Measurements from ENCODE around the gene DLG5. TPM values are rescaled to one million over a fixed set of nuclear protein-coding genes. Genes with fewer than 3 reads are reported as not detected.

Gene DLG5
- total RNA-seq, 4 donors from 2014 or later = 28.6 to 51.2 (median 40.3) TPM

- Histone ChIP-seq H3K27ac (peak overlapping the region; percentile 19 to 60 (median 48)), H3K36me3 (peaks cover 0 to 70% of the 10 kb centered on the region in 2 donors), H3K27me3 (no peaks in the 10 kb centered on the region), H3K9me3 (no peaks in the 10 kb centered on the region), H3K4me3 (no peak overlapping the region), H3K4me1 (peaks cover 17 to 23% of the 10 kb centered on the region in 2 donors)
- intact Hi-C loops (cut with DNase I; ENCODE audit: low total_unique reads) = no loop called here
- ATAC-seq (peak; percentile 25 to 48), DNase-seq (peak; percentile 36 to 64)
- TF ChIP-seq POLR2A (IDR thresholded peaks at IDR 0.05) (no peak), CTCF (IDR thresholded peaks at IDR 0.05 in 4 of 5, conservative IDR thresholded peaks at IDR 0.05 in 1 of 5) (no peak)
- in situ Hi-C loops (cut with MboI; ENCODE audit: low sequenced_read_pairs in 4 of 4) = no loop called here
Observed at GRCh38 chr10:77832238-77832637, 94.3 kb downstream of the DLG5 start.

DNA sequence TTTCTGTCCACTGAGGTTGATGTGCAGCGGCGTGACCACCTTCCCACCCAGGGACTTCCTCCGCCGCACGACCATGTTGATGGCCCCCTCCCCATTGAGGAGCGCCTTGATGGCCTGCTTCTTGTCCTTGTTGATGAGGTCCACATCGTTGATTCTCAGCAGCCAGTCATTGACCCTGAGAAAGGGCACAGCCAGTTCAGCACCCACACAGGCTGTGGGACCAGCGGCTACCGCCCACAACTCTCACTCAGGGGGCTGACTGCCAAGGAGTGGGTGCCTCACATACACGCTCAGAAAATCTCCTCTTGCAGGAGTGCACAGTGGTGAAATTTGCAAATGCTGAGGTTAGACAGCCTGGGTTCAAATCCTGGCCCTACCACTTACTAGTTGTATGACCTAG lies 97.2 kb downstream of the DLG5 start:
- intact Hi-C loops (cut with DNase I; ENCODE audit: low total_unique reads) = no loop called here
- no peaks in the 10 kb centered on the region for H3K27me3 ChIP-seq
- no peak overlapping the region for H3K4me3 ChIP-seq
- in situ Hi-C loops (cut with MboI; ENCODE audit: low sequenced_read_pairs in 4 of 4) = no loop called here
- ATAC-seq = no peak
- peaks cover 13 to 19% of the 10 kb centered on the region in 2 donors for H3K4me1 ChIP-seq
- no peak overlapping the region for H3K27ac ChIP-seq
- H3K36me3 ChIP-seq = peaks cover 0 to 73% of the 10 kb centered on the region in 2 donors
- H3K9me3 ChIP-seq = no peaks in the 10 kb centered on the region
- TF ChIP-seq POLR2A (IDR thresholded peaks at IDR 0.05) = no peak
- no peak for TF ChIP-seq CTCF (IDR thresholded peaks at IDR 0.05 in 4 of 5, conservative IDR thresholded peaks at IDR 0.05 in 1 of 5)
- DNase-seq = no peak

DNA sequence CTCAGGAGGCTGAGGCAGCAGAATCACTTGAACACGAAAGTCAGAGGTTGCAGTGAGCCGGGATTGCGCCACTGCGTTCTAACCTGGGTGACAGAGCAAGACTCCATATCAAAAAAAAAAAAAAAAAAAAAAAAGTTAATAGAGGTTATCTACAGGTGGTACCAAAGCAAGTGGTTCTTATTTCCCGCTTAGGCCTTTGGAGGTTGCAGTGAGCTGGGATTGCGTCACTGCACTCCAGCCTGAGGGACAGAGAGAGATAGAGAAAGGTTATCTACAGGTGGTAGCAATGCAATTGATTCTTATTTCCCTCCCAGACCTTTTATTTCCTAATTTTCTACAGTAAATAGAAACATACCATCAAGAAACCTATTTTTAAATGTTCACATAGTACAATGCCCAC lies 98.2 kb downstream of the DLG5 start:
- no peak for DNase-seq
- no peak overlapping the region for H3K27ac ChIP-seq
- no peak for ATAC-seq
- H3K9me3 ChIP-seq = no peaks in the 10 kb centered on the region
- no peak overlapping the region for H3K4me3 ChIP-seq
- TF ChIP-seq POLR2A (IDR thresholded peaks at IDR 0.05) (no peak), CTCF (IDR thresholded peaks at IDR 0.05 in 4 of 5, conservative IDR thresholded peaks at IDR 0.05 in 1 of 5) (no peak)
- H3K36me3 ChIP-seq = peaks cover 0 to 73% of the 10 kb centered on the region in 2 donors
- peaks cover 13 to 19% of the 10 kb centered on the region in 2 donors for H3K4me1 ChIP-seq
- no peaks in the 10 kb centered on the region for H3K27me3 ChIP-seq
- intact Hi-C loops (cut with DNase I; ENCODE audit: low total_unique reads) (no loop called here), in situ Hi-C loops (cut with MboI; ENCODE audit: low sequenced_read_pairs in 4 of 4) (no loop called here)

DNA sequence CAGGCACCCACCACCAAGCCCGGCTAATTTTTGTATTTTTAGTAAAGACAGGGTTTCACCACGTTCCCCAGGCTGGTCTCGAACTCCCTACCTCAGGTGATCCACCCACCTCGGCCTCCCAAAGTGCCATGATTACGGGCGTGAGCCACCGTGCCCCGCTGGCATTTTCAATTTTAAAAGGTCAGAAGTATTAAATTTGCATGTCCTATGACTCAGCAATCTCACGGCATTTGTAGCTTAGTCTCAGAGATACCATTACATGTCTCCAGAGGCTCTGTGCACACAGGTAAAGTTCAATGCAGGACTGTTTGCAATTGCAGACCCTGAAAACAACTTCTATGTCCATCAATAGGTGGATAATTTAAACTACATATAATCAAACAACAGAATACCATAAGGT lies 99.2 kb downstream of the DLG5 start:
- ATAC-seq = peak in 1 of 2 donors; percentile 55
- peaks cover 0 to 75% of the 10 kb centered on the region in 2 donors for H3K36me3 ChIP-seq
- TF ChIP-seq POLR2A (IDR thresholded peaks at IDR 0.05) = no peak
- TF ChIP-seq CTCF (IDR thresholded peaks at IDR 0.05 in 4 of 5, conservative IDR thresholded peaks at IDR 0.05 in 1 of 5) = no peak
- intact Hi-C loops (cut with DNase I; ENCODE audit: low total_unique reads) = no loop called here
- no peak overlapping the region for H3K4me3 ChIP-seq
- in situ Hi-C loops (cut with MboI; ENCODE audit: low sequenced_read_pairs in 4 of 4) = no loop called here
- H3K27me3 ChIP-seq = no peaks in the 10 kb centered on the region
- H3K27ac ChIP-seq = peak overlapping the region in 1 of 4 donors; percentile 23
- DNase-seq = no peak
- H3K4me1 ChIP-seq = peaks cover 11 to 13% of the 10 kb centered on the region in 2 donors
- no peaks in the 10 kb centered on the region for H3K9me3 ChIP-seq

DNA sequence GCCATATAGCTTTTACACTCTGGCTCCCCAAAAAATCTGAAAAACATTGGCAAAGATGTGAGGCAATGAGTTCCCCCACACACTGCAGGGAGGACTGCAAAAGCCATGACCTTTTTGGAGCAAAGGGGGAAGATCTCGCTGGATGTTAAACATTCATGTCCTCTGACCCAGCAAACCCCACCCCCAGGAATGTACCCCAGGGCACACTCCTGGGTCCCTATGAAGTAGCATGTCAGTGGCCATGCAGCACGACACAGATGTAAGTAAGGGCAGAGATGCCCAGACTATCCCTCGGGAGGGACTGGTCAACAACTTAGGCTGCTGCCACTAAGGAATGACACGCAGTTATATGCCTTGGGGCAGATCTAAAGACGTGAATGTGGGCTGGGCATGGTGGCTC lies 100.6 kb downstream of the DLG5 start:
- Histone ChIP-seq H3K4me3 (no peak overlapping the region), H3K4me1 (peaks cover 6 to 8% of the 10 kb centered on the region in 2 donors), H3K9me3 (no peaks in the 10 kb centered on the region), H3K36me3 (peaks cover 0 to 77% of the 10 kb centered on the region in 2 donors), H3K27ac (no peak overlapping the region), H3K27me3 (no peaks in the 10 kb centered on the region)
- no peak for DNase-seq
- in situ Hi-C loops (cut with MboI; ENCODE audit: low sequenced_read_pairs in 4 of 4) = no loop called here
- intact Hi-C loops (cut with DNase I; ENCODE audit: low total_unique reads) = no loop called here
- ATAC-seq = no peak
- TF ChIP-seq CTCF (IDR thresholded peaks at IDR 0.05 in 4 of 5, conservative IDR thresholded peaks at IDR 0.05 in 1 of 5) (no peak), POLR2A (IDR thresholded peaks at IDR 0.05) (no peak)

Measured in gastrocnemius medialis (tissue), 4 donors.